IPS-11a (cell line): ENCODE measurements around the gene PIWIL4.

ENCODE experiments used
- H3K4me3 ChIP-seq: one replicate; pipeline ENCODE4 v1.5.1; 2013; ENCODE audit warnings: low read depth, low read length, control low read depth

PIWIL4 gene

DNA sequence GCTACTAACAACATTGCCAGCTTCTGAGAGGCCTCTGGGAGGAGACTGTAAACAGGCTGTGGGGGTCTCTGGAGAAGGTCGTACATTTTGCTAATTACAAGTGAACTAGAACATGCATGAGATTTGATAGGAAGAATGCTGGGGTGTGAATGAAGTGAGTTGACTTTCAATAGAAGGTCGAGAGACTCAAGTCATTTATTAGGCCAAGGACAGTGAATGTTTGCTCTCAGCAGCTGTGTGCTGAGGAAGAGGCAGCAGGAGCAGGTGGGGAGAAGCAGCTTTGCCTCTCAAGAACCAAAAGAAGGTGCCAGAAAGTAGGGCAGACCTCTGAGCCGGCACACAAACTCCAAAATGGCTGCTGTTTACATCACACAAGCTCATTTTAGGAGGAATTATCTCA is 91.7 kb downstream of the PIWIL4 start:
- H3K4me3 ChIP-seq: no peak overlapping the region

DNA sequence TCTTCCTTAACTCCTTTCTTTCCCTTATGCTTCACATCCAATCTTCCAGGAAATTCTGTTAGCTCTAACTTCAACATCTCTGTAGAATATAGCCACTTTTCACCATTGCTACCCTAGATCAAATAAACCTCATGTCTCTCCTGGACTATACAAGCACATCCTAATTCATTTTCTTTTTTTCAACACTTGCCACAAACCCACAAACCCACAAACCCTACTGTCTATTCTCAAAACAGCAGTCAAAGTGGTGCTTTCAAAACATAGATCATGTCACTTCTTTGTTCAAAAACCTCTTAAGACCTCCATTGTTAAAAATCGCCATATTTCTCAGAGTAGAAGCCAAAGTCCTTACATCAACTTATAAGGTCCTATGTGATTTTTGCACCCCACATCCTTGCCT is 94.3 kb downstream of the PIWIL4 start:
- H3K4me3 ChIP-seq: no peak overlapping the region

DNA sequence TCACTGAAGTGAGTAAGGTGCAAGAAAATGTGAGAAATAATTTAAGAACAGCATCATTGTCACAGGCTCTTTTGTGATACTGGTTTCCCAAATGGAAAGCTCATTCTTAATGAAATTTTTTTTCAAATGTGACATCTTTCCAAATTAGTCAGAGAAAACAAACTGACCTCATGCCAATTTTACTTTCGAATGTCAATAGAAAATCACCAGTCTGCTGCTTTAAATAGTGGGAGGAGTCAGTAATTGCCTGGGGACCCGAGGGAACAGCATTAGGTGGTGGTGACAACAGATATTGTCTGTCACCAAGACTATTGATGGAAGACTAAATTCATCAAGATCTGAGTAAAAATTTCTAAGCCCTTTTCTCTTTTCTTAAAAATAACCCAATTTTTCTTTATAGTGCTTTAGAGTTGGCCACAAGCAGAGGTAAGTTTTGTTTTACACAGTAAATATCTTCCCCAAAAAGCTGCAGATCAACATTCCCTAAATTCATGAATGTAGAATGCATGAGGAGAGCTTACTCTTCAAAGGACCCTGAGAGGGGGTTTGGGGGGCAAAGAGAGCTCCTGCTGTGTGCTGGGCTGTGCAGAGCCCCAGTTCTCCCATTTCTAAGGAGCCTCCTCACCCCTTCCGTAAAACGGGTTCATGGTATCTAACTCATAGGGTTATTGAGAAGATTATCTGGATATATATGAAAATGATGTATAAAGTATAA is 95.1 kb downstream of the PIWIL4 start:
- no peak overlapping the region for H3K4me3 ChIP-seq

DNA sequence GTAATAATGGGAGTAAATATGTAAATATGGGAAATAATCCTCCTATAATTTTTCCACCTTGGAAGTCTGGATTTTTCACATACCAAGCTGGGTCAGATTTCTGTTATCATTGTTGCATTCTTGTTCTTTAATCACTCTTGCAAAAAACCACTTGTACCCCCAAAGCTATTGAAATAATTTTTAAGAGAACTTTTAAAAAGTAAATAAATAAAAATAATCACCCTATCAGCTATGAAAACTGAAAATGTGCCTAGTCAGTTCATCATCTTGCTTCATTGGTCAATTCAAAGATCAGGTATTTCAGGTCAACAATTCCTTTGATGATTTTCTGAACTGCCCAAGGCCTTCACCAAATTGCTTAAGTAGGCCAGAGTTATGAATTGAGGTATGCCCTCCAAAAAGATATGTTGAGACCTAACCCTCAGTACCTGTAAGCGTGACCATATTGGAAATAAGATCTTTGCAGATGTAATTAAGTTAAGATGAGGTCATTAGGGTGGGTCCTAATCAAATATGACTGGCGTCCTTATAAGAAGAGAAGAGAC is 95.8 kb downstream of the PIWIL4 start:
- no peak overlapping the region for H3K4me3 ChIP-seq

DNA sequence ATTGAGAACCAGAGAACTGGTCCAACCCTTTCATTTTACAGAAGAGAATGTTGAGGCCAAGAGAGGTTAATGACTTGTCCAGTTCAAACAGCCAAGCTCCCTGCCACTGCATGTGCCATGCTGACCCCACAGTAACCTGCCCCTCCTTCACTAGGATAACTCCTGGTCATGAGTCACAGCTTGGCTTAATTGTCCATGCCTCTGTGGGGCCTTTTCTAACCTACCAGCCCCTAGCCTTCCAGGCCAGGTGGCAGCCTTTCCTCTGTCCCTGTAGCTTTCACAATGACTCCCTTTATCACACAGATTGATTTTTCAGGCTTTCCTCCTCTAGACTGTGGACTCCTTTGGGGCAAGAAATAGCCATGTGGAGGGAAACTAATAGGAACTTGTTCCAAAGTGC is 97.2 kb downstream of the PIWIL4 start:
- no peak overlapping the region for H3K4me3 ChIP-seq

DNA sequence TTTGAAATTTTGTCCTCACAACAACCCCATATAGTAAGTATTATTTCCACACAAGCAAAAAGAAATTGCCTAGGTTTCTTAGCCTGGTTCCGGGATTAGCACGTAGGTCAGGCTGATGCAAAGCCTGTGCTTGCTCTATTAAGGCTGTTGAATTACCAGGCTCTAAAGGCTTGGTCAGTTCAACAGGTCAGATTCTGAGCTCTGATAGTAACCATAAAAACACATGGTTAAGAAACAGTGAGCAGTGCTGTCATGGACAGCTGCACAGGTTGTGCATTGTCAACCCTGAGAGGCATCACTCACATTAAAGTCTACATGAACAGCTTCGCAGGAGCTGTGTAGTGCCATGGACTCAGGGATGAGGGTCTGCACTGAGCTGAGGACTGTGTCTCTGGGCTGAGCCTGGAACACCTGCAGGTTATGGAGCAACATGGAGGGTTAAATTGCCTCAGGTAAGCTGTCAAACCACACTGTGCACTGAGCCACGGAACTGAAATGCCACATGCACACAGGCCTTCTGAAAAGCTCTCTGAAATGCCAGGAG is 98.0 kb downstream of the PIWIL4 start:
- H3K4me3 ChIP-seq: no peak overlapping the region

GRCh38 chr11:94666792-94667721 is 99.9 kb downstream of the PIWIL4 start:
- H3K4me3 ChIP-seq: no peak overlapping the region

DNA sequence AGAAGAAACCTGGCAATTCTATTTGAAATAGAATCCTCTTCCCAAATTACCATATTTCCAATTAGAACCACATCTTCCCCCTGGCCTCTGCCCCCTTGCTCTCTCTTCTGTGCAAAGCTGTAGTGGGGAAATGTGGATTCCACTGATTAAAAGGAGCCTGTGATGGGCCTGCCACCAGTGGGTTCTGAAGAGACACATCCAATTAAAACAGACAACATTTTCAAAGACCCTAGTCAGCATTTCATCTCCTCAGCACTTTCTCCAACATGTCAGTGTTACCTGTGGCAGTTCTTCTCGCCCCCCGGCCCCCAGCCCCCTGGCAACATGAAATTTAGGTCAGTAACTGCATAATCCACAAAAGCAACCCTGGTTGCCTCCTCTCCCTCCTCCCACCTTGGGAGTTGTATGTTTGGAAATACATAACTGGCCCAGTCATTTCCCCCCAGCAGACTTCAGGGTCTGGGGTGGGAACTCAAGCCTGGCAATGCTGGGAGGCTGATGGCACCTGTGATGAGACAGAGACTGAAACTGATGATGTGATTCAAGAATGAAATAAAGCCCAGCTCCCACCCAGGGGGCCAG is 101.1 kb downstream of the PIWIL4 start:
- H3K4me3 ChIP-seq: no peak overlapping the region

DNA sequence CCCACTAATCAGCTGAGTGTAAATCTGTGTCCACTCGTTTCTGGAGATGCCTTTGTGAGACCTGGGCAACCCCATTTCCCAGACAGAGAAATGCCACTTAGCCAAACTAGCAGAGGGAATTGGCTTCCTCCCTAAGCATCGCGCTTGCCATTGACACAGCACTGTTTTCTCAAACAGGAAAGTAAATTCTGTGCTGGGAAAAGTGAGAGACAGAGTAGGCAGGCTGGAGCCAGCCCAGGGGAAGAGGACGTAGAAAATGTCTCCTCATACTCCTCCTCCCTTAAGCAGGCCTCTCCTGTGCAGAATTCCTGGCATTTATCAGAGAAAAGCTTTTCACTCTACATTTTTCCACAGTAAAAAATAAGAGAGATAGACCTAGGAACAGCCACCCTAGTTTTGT is 101.9 kb downstream of the PIWIL4 start:
- H3K4me3 ChIP-seq: no peak overlapping the region
